GM21737 (cell line): Measurements from ENCODE around the gene JAKMIP1.
"Not testable (repeated sequence)": the region's sequence is repeated elsewhere in the genome, so short reads cannot be mapped to it uniquely, and the experiment has no call there.

Experiments
- ATAC-seq: cut with Tn5 transposase; IDR thresholded peaks from one replicate; pipeline ENCODE4 v1.9.1; 2021; ENCODE audit warnings: mild to moderate bottlenecking, moderate library complexity; ENCODE audit not compliant: unreplicated experiment

JAKMIP1 gene

DNA sequence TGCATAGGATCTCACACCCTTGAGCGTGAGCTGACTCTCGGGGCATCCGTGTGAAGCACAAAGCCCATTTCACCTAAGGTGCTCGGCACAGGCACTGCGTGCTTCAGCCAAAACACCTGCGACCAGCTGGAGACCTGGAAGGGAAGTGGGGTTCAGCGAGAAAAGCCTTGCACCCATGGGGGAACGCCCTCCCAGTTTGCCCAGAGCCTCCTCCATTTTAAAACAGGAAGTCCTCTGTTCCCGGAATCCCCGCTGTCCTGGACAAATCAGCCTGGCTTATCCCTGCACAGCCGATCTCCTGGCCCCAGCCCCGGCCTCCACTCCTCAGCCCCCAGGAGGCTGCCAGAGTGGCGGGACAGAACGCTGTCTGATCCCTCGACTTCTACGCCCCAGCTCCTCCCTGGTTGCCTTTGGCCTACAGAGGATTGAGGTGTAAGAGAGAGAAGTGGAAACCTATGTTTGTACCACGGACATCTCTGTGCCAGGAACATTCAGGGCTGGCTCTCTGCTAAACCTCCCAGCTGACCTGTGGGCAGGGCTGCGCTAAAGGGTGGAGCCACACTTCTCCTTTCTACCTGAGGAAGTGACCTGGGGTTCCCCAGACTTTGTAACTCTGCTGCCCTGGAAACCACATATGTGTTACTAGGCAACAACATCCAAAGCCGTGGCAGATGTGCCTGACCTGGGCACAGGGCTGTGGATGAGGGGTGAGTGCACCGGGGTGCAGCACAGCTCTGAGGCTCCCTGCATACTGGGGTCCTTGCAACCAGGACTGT, 178.3 kb downstream of the JAKMIP1 start:
- ATAC-seq: no peak

DNA sequence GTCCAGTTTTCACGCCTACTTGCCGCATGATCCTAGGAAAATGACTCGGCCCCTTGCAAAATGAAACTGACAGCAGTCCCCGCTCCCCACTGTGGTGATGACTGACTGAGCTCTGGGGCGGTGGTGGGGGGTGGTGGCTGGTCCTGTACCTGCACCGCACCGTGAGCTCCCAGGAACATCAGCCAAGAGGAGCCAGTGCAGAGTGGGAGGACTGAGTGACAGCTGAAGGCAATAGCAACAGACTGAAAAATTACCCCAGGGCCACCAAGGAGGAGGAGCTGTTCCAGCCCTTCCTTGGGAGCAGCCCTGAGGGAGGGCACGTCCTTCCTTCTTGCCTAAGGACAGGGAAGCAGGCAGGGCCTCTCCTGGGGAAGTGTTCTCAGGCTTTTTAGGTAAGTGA, 179.7 kb downstream of the JAKMIP1 start:
- ATAC-seq: no peak

- ATAC-seq: no peak
These were observed 180.8 kb downstream of the JAKMIP1 start for GRCh38 chr4:6019316-6020263.

DNA sequence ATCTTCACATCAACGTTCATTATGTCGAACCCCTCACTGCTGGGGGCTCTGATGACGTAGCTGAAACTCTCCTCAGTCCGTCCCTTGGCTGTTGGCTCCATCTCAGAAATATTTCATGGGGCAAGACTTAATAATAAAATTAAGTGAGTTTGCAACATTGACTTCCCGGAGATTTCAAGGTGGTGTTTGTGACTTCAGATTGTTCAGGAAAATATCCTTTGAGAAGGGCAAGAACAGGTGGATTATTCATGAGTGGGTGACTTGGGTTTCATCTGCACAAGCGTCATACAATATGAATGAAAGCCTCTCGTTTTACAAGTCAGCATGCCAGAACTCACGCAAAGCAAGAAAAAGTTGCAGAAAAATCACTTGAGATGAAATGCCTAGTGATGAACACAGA, 182.0 kb downstream of the JAKMIP1 start, which contains the start of gene C4orf50:
TSS of gene C4orf50 (minus strand) at position 101 of the 400 bp plus-strand sequence.
- no peak for ATAC-seq

GRCh38 chr4:6017800-6018199, 182.5 kb downstream of the JAKMIP1 start:
- no peak for ATAC-seq

DNA sequence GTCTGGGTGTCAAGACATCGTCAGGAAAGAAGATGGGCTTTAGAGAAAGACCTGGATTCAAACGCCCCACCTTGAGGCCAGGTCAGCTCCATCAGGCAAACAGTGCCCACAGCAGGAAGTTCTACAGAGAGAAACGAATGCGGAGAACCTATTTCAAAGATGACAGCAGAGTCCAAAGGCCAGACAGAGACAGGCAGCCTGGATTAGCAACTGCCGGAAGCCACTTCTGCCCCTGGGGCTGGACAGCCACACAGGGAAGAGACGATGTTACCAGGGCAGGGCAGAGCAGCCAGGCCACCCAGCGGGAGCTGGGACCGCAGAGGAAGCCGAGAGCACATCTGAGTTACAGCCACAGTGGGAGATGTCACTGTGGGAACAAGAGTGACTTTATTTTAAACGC, 183.3 kb downstream of the JAKMIP1 start:
- ATAC-seq: no peak

- ATAC-seq: no peak
These were observed 186.8 kb downstream of the JAKMIP1 start for GRCh38 chr4:6013564-6013963.

- no peak for ATAC-seq
These were observed 188.1 kb downstream of the JAKMIP1 start for GRCh38 chr4:6012200-6012599.

DNA sequence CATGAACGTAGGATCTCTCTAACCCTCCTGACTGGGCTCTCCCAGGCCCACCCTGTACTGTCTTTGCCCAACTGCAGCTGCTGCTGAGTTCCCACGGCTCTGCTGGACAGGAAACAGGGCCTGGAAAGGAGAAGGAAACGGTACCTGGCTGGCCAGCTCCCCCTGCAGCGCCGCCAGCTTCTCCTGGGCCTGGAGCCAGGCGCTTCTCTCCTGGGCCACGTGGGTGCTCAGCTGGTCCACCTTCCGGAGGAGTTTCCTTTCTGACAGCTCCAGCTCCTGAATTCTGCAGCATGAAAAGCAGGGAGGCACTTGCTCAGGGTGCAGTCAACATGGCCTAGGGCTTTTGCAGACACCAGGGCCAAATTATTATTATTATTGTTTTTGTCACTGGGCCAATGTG, 188.7 kb downstream of the JAKMIP1 start:
- no peak for ATAC-seq

GRCh38 chr4:6011271-6011671, 189.1 kb downstream of the JAKMIP1 start:
- no peak for ATAC-seq

- ATAC-seq: no peak
These were observed 189.6 kb downstream of the JAKMIP1 start for GRCh38 chr4:6010789-6011188.

- ATAC-seq: no peak
These were observed 190.9 kb downstream of the JAKMIP1 start for GRCh38 chr4:6009452-6009851.

- no peak for ATAC-seq
These were observed 191.5 kb downstream of the JAKMIP1 start for GRCh38 chr4:6008766-6009385.

- no peak for ATAC-seq
These were observed 192.2 kb downstream of the JAKMIP1 start for GRCh38 chr4:6008092-6008551.

GRCh38 chr4:6005175-6005574, 195.2 kb downstream of the JAKMIP1 start:
- ATAC-seq: no peak

DNA sequence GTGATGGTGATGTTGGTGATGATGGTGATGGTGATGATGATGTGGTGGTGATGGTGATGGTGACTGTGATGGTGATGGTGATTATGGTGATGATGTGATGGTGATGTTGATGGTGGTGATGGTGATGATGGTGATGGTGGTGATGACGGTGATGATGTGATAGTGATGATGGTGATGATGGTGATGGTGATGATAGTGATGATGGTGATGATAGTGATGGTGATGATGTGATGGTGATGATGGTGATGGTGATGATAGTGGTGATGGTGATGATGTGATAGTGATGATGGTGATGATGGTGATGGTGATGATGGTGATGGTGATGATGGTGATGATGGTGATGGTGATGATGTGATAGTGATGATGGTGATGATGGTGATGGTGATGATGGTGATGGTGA, 196.9 kb downstream of the JAKMIP1 start:
- not testable (repeated sequence) for ATAC-seq

DNA sequence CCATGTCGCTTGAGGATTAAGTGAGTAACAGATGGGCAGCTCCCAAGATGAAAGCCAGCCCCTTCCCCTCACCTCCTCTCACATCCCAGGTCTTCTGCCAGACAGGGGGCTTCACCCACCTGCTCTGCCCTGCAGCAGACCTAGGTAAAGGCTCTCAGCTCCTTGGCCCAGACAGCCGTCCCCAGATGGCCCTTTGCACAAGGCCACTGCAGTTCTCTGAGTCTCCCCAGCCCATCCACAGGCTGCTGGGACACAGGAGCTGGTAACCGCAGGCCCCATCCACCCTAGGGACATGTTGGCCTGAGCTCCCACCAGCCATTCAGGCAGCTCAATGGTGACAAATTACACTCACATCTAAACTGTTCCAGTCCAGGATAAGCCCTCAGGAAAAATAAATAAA, 197.4 kb downstream of the JAKMIP1 start:
- ATAC-seq: no peak

DNA sequence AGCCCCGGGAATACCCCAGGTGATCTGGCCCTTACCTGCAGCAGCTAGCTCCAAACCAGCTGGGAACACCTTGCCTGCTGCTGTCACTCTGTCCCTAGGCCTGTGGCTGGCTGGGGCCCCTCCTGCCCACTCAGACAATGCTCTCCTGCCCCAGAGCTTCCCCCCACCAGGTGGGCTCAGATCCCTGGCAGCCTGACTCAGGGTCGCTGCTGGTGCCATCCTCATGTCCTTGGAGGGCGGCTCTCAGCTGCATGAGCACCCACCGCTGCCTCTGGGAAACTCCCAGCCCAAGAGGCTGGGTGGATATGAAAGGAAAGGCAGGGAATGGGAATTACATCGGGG, 197.9 kb downstream of the JAKMIP1 start:
- no peak for ATAC-seq

DNA sequence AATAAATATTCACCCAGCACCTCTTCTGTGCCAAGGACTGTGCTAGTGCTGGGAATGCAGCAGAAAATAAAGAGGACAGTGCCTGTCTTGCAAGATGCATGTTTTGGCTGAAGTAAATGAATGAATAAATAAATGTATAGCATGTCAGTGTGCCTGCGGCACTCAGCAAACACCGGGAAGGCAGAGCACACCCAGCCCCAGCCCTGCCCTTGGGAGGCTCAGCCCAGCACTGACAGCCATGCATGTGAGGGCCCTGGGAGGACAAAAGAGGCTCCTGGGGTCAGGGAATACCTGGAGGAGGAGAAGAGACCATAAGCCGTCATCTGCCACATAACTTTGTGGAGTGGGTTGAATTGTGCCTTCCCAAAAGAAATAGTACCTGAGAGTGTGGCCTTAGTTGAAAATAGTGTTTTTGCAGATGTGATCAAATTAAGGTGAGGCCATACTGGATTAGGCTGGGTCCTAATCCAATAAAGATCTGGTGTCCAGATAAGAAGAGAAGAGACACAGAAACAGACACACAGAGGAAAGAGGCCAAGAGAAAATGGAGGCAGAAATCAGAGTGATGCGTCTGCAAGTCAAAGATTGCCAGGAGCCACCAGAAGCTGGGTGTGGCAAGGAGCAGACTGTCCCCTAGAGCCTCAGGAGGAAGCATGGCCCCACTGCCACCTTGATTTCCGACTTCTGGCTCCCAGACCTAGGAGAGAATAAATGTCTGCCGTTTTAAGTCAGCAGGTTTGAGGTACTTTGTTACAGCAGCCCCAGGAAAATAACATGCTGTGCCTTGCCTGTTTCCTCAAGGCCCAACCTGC, 198.5 kb downstream of the JAKMIP1 start:
- ATAC-seq: no peak

DNA sequence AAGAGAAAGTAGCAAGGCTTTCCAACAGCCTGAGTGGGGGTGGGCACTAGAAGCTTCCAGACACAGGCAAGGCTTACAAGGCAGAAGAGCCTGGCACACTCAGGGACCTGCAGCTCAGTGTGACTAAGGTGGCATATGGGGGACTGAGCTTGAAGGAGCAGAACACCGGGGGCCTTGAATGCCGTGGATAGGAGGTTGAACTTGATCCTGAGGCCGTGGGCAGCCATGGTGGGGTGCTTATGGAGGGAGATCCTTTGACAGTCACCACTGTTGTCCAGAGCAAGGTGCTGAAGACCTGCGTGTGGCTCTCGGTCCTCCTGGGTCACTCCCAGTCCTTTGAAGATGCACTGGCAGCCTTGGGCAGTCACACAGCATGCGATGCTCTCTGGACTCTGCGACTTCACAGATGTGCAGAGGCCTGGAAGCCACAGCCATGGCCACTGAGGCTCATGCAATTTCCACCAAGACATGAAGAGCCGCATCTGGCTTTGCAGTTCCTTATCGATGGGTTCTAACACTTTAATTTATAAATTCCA, 200.5 kb downstream of the JAKMIP1 start:
- ATAC-seq: no peak
